ENCODE measurements around the gene LEFTY1.
A peak's percentile ranks its signal among the peaks of the same experiment; 100 is the strongest.

LEFTY1 gene

GRCh38 chr1:225914947-225915346 lies 26.0 kb upstream of the LEFTY1 start:
- no peak for DNase-seq

GRCh38 chr1:225914391-225914790 lies 25.4 kb upstream of the LEFTY1 start:
- DNase-seq: no peak

GRCh38 chr1:225911191-225912130 lies 22.5 kb upstream of the LEFTY1 start:
- DNase-seq: peak; percentile 54 to 61

- no peak for DNase-seq
Observed at GRCh38 chr1:225909477-225909876, 20.5 kb upstream of the LEFTY1 start.

GRCh38 chr1:225908773-225909172 lies 19.8 kb upstream of the LEFTY1 start:
- DNase-seq: no peak

- no peak for DNase-seq
Observed at GRCh38 chr1:225908013-225908640, 19.2 kb upstream of the LEFTY1 start.

GRCh38 chr1:225907341-225907740 lies 18.4 kb upstream of the LEFTY1 start:
- DNase-seq: no peak

GRCh38 chr1:225906467-225906866 lies 17.5 kb upstream of the LEFTY1 start:
- no peak for DNase-seq

- DNase-seq: no peak
Observed at GRCh38 chr1:225903623-225904022, 14.7 kb upstream of the LEFTY1 start.

- no peak for DNase-seq
Observed at GRCh38 chr1:225899044-225899925, 10.3 kb upstream of the LEFTY1 start.

- DNase-seq: no peak
Observed at GRCh38 chr1:225897595-225898514, 8.9 kb upstream of the LEFTY1 start.

GRCh38 chr1:225896937-225897549 lies 8.1 kb upstream of the LEFTY1 start:
- DNase-seq: no peak

GRCh38 chr1:225896494-225896893 lies 7.5 kb upstream of the LEFTY1 start:
- no peak for DNase-seq

- DNase-seq: no peak
Observed at GRCh38 chr1:225892307-225892706, 3.4 kb upstream of the LEFTY1 start.

- no peak for DNase-seq
Observed at GRCh38 chr1:225891229-225891972, 2.5 kb upstream of the LEFTY1 start.

GRCh38 chr1:225890346-225891228 lies 1.6 kb upstream of the LEFTY1 start:
- DNase-seq: no peak

GRCh38 chr1:225889743-225890142 lies 797 bp upstream of the LEFTY1 start:
- no peak for DNase-seq

GRCh38 chr1:225888289-225888897 lies 553 bp downstream of the LEFTY1 start:
- DNase-seq: no peak

Data from inflammatory macrophage (primary cell).